B cell (primary cell): Measurements from ENCODE around the gene SCUBE1.

Source experiments
- CTCF ChIP-seq: fragments of 200-600 bp; IDR thresholded peaks from one replicate; pipeline ENCODE4 v1.8.0; 2022; ENCODE audit warnings: antibody characterized with exemption, mild to moderate bottlenecking
- EZH2 ChIP-seq: IDR thresholded peaks from 2 replicates; pipeline ENCODE4 v1.6.1; 2012; ENCODE audit warnings: borderline replicate concordance, low read depth, mild to moderate bottlenecking, moderate library complexity, low read length; ENCODE audit not compliant: insufficient read depth, poor library complexity, severe bottlenecking

- TF ChIP-seq CTCF (no peak), EZH2 (no peak)
These were observed 112.6 kb downstream of the SCUBE1 start for GRCh38 chr22:43230571-43230970.
